Left lung (tissue), 10 donors: ENCODE measurements around the gene SOST. TPM values are rescaled to one million over a fixed set of nuclear protein-coding genes. Genes with fewer than 3 reads are reported as not detected.

Experiments
- ATAC-seq: fragments of 200-7000 bp; cut with Tn5 transposase; one replicate; pipeline ENCODE4 v1.9.1; 2020; ENCODE audit warnings: moderate library complexity
- DNase-seq, 4 donors: peaks; one replicate each; pipeline ENCODE4 v3.0.0-alpha.2; 2013 to 2020
- H3K27ac ChIP-seq, 2 donors: fragments of 200-600 bp; sonication (generic) in 1 of 2; one replicate each; pipeline versions ENCODE4 v1.5.0 to v1.8.0; 2020 to 2021
- H3K27me3 ChIP-seq, 2 donors: fragments of 200-600 bp; sonication (generic) in 1 of 2; one replicate each; pipeline versions ENCODE4 v1.5.0 to v1.8.0; 2020 to 2021
- H3K36me3 ChIP-seq, 2 donors: fragments of 200-600 bp; sonication (generic) in 1 of 2; one replicate each; pipeline versions ENCODE4 v1.5.0 to v1.8.0; 2020 to 2021
- H3K4me1 ChIP-seq, 2 donors: fragments of 200-600 bp; one replicate each; pipeline ENCODE4 v1.8.0; 2021
- H3K4me3 ChIP-seq, 2 donors: fragments of 200-600 bp; sonication (generic) in 1 of 2; one replicate each; pipeline versions ENCODE4 v1.5.0 to v1.8.0; 2020 to 2021; ENCODE audit warnings: mild to moderate bottlenecking in 1 of 2
- H3K9me3 ChIP-seq, 2 donors: fragments of 200-600 bp; sonication (generic) in 1 of 2; one replicate each; pipeline versions ENCODE4 v1.5.0 to v1.8.0; 2020 to 2021
- CTCF ChIP-seq, 2 donors: fragments of 200-600 bp; sonication (generic) in 1 of 2; IDR thresholded peaks; one replicate each; pipeline versions ENCODE4 v1.5.0 to v1.8.0; 2021; ENCODE audit warnings: antibody characterized with exemption in 2 of 2
- intact Hi-C, 2 donors: fragments of 100-400 bp; cut with DNase I; formaldehyde crosslinking; loops; one replicate each; pipeline versions ENCODE4 v1.11.2 to v1.14.2; 2022
- polyA plus RNA-seq, 6 donors: library from polyadenylated mRNA; unstranded; fragments of 120-200 nt; gene quantifications; one replicate each; pipeline ENCODE4 v1.2.1, GENCODE V29; 2013; ENCODE audit not compliant: insufficient read length in 6 of 6
- total RNA-seq, 2 donors: library from RNA; stranded (reverse); fragmentation: NEBNext Ultra II Directional; extraction: Animal tissue kit (Norgen Biotek cat#: 25700); gene quantifications; one replicate each; pipeline ENCODE4 v1.2.1, GENCODE V29; 2021
- donor health status: DM: no; HTN: yes; CAD: no.
- donor health status: DM: no; HTN: no; CAD: no.

Gene SOST
- total and polyA plus RNA-seq, 8 donors, result 0.11 to 0.66 (median 0.14) TPM; not detected in 3

- Histone ChIP-seq H3K4me3 (peak overlapping the region; percentile 14 to 34), H3K36me3 (no peaks in the 10 kb centered on the region), H3K9me3 (no peaks in the 10 kb centered on the region), H3K27me3 (peaks cover 0 to 46% of the 10 kb centered on the region in 2 donors), H3K27ac (peak overlapping the region in 1 of 2 donors; percentile 48), H3K4me1 (peaks cover 4 to 23% of the 10 kb centered on the region in 2 donors)
- DNase-seq (peak in 3 of 4 donors; percentile 39 to 86 (median 41)), ATAC-seq (peak; percentile 83)
- TF ChIP-seq CTCF (IDR thresholded peaks at IDR 0.05), result no peak
- intact Hi-C loops, result no loop called here
Measured at GRCh38 chr17:43713494-43714162, 45.0 kb downstream of the SOST start.

- Histone ChIP-seq H3K4me1 (peaks cover 4 to 23% of the 10 kb centered on the region in 2 donors), H3K4me3 (no peak overlapping the region), H3K27me3 (peaks cover 0 to 46% of the 10 kb centered on the region in 2 donors), H3K27ac (no peak overlapping the region), H3K36me3 (no peaks in the 10 kb centered on the region), H3K9me3 (no peaks in the 10 kb centered on the region)
- DNase-seq (no peak), ATAC-seq (no peak)
- no peak for TF ChIP-seq CTCF (IDR thresholded peaks at IDR 0.05)
- intact Hi-C loops, result no loop called here
Measured at GRCh38 chr17:43712397-43712796, 46.2 kb downstream of the SOST start.

- intact Hi-C loops, result no loop called here
- DNase-seq (no peak), ATAC-seq (no peak)
- Histone ChIP-seq H3K4me1 (peaks cover 4 to 23% of the 10 kb centered on the region in 2 donors), H3K4me3 (no peak overlapping the region), H3K9me3 (no peaks in the 10 kb centered on the region), H3K36me3 (no peaks in the 10 kb centered on the region), H3K27ac (no peak overlapping the region), H3K27me3 (peaks cover 0 to 46% of the 10 kb centered on the region in 2 donors)
- TF ChIP-seq CTCF (IDR thresholded peaks at IDR 0.05), result no peak
Measured at GRCh38 chr17:43710101-43710500, 48.5 kb downstream of the SOST start.

- peaks cover 0 to 37% of the 10 kb centered on the region in 2 donors for H3K27me3 ChIP-seq
- H3K9me3 ChIP-seq, result no peaks in the 10 kb centered on the region
- H3K36me3 ChIP-seq, result no peaks in the 10 kb centered on the region
- H3K4me3 ChIP-seq, result no peak overlapping the region
- TF ChIP-seq CTCF (IDR thresholded peaks at IDR 0.05), result no peak
- H3K27ac ChIP-seq, result no peak overlapping the region
- ATAC-seq (no peak), DNase-seq (no peak)
- intact Hi-C loops, result no loop called here
- peaks cover 3 to 17% of the 10 kb centered on the region in 2 donors for H3K4me1 ChIP-seq
Measured at GRCh38 chr17:43709210-43709609, 49.4 kb downstream of the SOST start.

GRCh38 chr17:43707184-43707583, 51.4 kb downstream of the SOST start:
- Histone ChIP-seq H3K4me1 (no peaks in the 10 kb centered on the region), H3K27me3 (peaks cover 0 to 17% of the 10 kb centered on the region in 2 donors)
- DNase-seq, result no peak

More at GRCh38 chr17:43707184-43707583, 51.4 kb downstream of the SOST start:
- H3K36me3 ChIP-seq, result no peaks in the 10 kb centered on the region
- no peak overlapping the region for H3K27ac ChIP-seq
- no peak for ATAC-seq
- no peaks in the 10 kb centered on the region for H3K9me3 ChIP-seq
- no peak overlapping the region for H3K4me3 ChIP-seq
- TF ChIP-seq CTCF (IDR thresholded peaks at IDR 0.05), result no peak
- intact Hi-C loops, result no loop called here
